IMR-90 (cell line): ENCODE data around the gene MBLAC2.

Experiments used
- BHLHE40 ChIP-seq: fragments of 150-350 bp; IDR thresholded peaks from 2 replicates; pipeline ENCODE4 v1.6.1; 2016; ENCODE audit warnings: mild to moderate bottlenecking, low read depth, low read length
- CEBPB ChIP-seq: IDR thresholded peaks from 2 replicates; pipeline ENCODE4 v1.6.1; 2012; ENCODE audit warnings: low read depth, low read length, improper control_type of control experiment
- CTCF ChIP-seq: conservative IDR thresholded peaks from 2 replicates; pipeline ENCODE4 v1.5.1; 2012; ENCODE audit warnings: mild to moderate bottlenecking, low read depth, low read length, improper control_type of control experiment
- ELK1 ChIP-seq: fragments of 150-350 bp; IDR thresholded peaks from 2 replicates; pipeline ENCODE4 v1.6.1; 2016; ENCODE audit warnings: low read depth, mild to moderate bottlenecking, low read length, moderate library complexity, borderline replicate concordance
- FOS ChIP-seq: fragments of 150-350 bp; IDR thresholded peaks from 2 replicates; pipeline ENCODE4 v1.6.1; 2016; ENCODE audit warnings: low read depth, low read length
- MAFK ChIP-seq: IDR thresholded peaks from 2 replicates; pipeline ENCODE4 v1.6.1; 2012; ENCODE audit warnings: low read depth, low read length, improper control_type of control experiment
- MXI1 ChIP-seq: IDR thresholded peaks from 2 replicates; pipeline ENCODE4 v1.6.1; 2012; ENCODE audit warnings: low read depth, mild to moderate bottlenecking, low read length, moderate library complexity, borderline replicate concordance
- POLR2A ChIP-seq: IDR thresholded peaks from 2 replicates; pipeline ENCODE4 v1.6.1; 2012; ENCODE audit warnings: mild to moderate bottlenecking, low read depth, low read length
- RAD21 ChIP-seq: IDR thresholded peaks from 2 replicates; pipeline ENCODE4 v1.6.1; 2012; ENCODE audit warnings: low read length, improper control_type of control experiment
- RCOR1 ChIP-seq: IDR thresholded peaks from 2 replicates; pipeline ENCODE4 v1.6.1; 2012; ENCODE audit warnings: mild to moderate bottlenecking, low read length, improper control_type of control experiment; ENCODE audit not compliant: insufficient replicate concordance
- RFX5 ChIP-seq: IDR thresholded peaks from 2 replicates; pipeline ENCODE4 v1.8.0; 2012; ENCODE audit warnings: low read depth, mild to moderate bottlenecking, low read length, moderate library complexity
- SMC3 ChIP-seq: fragments of 150-350 bp; IDR thresholded peaks from 2 replicates; pipeline ENCODE4 v1.6.1; 2016; ENCODE audit warnings: low read depth, mild to moderate bottlenecking, antibody characterized with exemption, low read length, moderate library complexity
- USF2 ChIP-seq: fragments of 150-350 bp; IDR thresholded peaks from 2 replicates; pipeline ENCODE4 v1.6.1; 2017; ENCODE audit warnings: mild to moderate bottlenecking, antibody characterized with exemption, low read length, low read depth

GRCh38 chr5:90494043-90494442, 19.5 kb upstream of the MBLAC2 start:
- TF ChIP-seq CEBPB (no peak), POLR2A (no peak), CTCF (no peak), RCOR1 (no peak), SMC3 (no peak), RFX5 (no peak), RAD21 (no peak), BHLHE40 (no peak), ELK1 (no peak), FOS (no peak), MXI1 (no peak), MAFK (no peak), USF2 (no peak)
